ENCODE measurements around the gene WDR12.

The WDR12 gene

DNA sequence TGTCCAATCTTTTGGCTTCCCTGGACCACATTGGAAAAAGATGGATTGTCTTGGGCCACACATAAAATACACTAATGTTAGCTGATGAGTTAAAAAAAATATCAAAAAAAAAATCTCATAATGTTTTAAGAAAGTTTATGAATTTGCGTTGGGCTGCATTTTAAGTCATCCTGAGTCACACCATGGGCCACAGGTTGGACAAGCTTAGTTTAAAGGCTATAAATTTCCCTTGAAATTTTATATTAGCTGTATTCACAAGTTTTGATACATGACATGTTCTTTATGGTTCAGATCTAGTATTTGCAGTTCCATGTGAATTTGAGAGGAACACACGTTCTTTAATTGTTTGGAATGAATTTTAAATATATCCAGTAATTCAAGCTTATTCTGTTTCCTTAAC lies 22.5 kb upstream of the WDR12 start:
- no peak for TF ChIP-seq MAX (IDR thresholded peaks at IDR 0.05)
- no peak for TF ChIP-seq REST (IDR thresholded peaks at IDR 0.05; ENCODE audit: low read depth)
- TF ChIP-seq ZBTB7A (IDR thresholded peaks at IDR 0.05; ENCODE audit: low read depth): no peak
- no peak for TF ChIP-seq FOXM1 (IDR thresholded peaks at IDR 0.05; ENCODE audit: borderline replicate concordance, low read depth)
- no peak for TF ChIP-seq CEBPB (IDR thresholded peaks at IDR 0.05)
- TF ChIP-seq NFIC (IDR thresholded peaks at IDR 0.05): no peak
- no peak for TF ChIP-seq TCF12 (IDR thresholded peaks at IDR 0.05; ENCODE audit: low read depth)
- TF ChIP-seq USF1 (IDR thresholded peaks at IDR 0.05): no peak
- TF ChIP-seq TEAD4 (IDR thresholded peaks at IDR 0.05): no peak
- TF ChIP-seq TAF1 (IDR thresholded peaks at IDR 0.05; ENCODE audit: low read depth): no peak
- no peak for TF ChIP-seq EGR1 (IDR thresholded peaks at IDR 0.05)

- no peak for TF ChIP-seq TEAD4 (IDR thresholded peaks at IDR 0.05)
- TF ChIP-seq FOXM1 (IDR thresholded peaks at IDR 0.05; ENCODE audit: borderline replicate concordance, low read depth): no peak
- TF ChIP-seq REST (IDR thresholded peaks at IDR 0.05; ENCODE audit: low read depth): no peak
- no peak for TF ChIP-seq MAX (IDR thresholded peaks at IDR 0.05)
- TF ChIP-seq CEBPB (IDR thresholded peaks at IDR 0.05): no peak
- TF ChIP-seq ZBTB7A (IDR thresholded peaks at IDR 0.05; ENCODE audit: low read depth): no peak
- no peak for TF ChIP-seq YY1 (IDR thresholded peaks at IDR 0.05; ENCODE audit: low read depth)
- TF ChIP-seq NFIC (IDR thresholded peaks at IDR 0.05): no peak
- no peak for TF ChIP-seq EP300 (IDR thresholded peaks at IDR 0.05; ENCODE audit: borderline replicate concordance)
- no peak for TF ChIP-seq EGR1 (IDR thresholded peaks at IDR 0.05)
- no peak for TF ChIP-seq TCF12 (IDR thresholded peaks at IDR 0.05; ENCODE audit: low read depth)
- no peak for TF ChIP-seq CREB1 (IDR thresholded peaks at IDR 0.05; ENCODE audit: low read depth)
- TF ChIP-seq USF1 (IDR thresholded peaks at IDR 0.05): no peak
- no peak for TF ChIP-seq RAD21 (IDR thresholded peaks at IDR 0.05; ENCODE audit: low read depth)
- no peak for TF ChIP-seq TAF1 (IDR thresholded peaks at IDR 0.05; ENCODE audit: low read depth)
Observed at GRCh38 chr2:202933139-202933510, 21.7 kb upstream of the WDR12 start.

DNA sequence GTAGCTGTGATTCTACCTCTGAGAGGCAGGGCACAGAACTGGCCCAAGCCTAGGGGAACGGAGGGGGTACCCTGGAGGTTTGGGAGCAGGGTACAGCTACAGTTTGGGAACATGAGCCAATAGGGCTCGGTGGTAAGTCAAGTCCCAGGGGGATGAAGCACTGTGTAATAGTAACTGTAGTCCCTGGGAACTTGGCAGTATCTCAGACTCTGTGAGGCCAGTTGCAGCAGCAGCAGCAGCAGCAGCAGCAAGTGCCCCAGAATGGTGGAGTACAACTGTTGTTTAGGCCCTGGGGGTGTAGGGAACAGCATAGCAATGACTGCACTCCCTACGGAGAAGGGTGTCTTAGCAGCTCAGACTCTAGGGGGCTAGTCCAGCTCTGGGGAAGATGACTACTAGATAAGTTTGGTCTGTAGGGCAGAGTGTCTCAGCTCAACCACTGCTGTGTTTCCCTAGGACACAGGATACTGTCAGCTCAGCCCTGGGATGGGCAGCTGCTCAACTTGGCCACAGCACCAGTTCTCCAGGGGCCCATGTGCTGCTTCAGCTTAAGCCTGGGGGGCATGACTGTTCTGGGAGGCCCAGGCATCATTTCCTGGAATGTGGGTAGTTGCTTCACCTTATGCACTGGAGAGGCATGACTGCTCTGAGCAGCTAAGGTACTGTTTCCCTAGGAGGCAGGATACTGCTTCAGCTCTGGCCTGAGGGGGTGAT lies 21.1 kb upstream of the WDR12 start:
- TF ChIP-seq EGR1 (IDR thresholded peaks at IDR 0.05): no peak
- no peak for TF ChIP-seq USF1 (IDR thresholded peaks at IDR 0.05)
- TF ChIP-seq MAX (IDR thresholded peaks at IDR 0.05): no peak
- TF ChIP-seq RAD21 (IDR thresholded peaks at IDR 0.05; ENCODE audit: low read depth): no peak
- no peak for TF ChIP-seq NFIC (IDR thresholded peaks at IDR 0.05)
- no peak for TF ChIP-seq YY1 (IDR thresholded peaks at IDR 0.05; ENCODE audit: low read depth)
- no peak for TF ChIP-seq CREB1 (IDR thresholded peaks at IDR 0.05; ENCODE audit: low read depth)
- TF ChIP-seq ZBTB7A (IDR thresholded peaks at IDR 0.05; ENCODE audit: low read depth): no peak
- no peak for TF ChIP-seq CEBPB (IDR thresholded peaks at IDR 0.05)
- TF ChIP-seq TEAD4 (IDR thresholded peaks at IDR 0.05): no peak
- no peak for TF ChIP-seq EP300 (IDR thresholded peaks at IDR 0.05; ENCODE audit: borderline replicate concordance)
- TF ChIP-seq REST (IDR thresholded peaks at IDR 0.05; ENCODE audit: low read depth): no peak
- no peak for TF ChIP-seq TCF12 (IDR thresholded peaks at IDR 0.05; ENCODE audit: low read depth)

All from Ishikawa (cell line).